Measurements from ENCODE around the gene SHOC2.

DNA sequence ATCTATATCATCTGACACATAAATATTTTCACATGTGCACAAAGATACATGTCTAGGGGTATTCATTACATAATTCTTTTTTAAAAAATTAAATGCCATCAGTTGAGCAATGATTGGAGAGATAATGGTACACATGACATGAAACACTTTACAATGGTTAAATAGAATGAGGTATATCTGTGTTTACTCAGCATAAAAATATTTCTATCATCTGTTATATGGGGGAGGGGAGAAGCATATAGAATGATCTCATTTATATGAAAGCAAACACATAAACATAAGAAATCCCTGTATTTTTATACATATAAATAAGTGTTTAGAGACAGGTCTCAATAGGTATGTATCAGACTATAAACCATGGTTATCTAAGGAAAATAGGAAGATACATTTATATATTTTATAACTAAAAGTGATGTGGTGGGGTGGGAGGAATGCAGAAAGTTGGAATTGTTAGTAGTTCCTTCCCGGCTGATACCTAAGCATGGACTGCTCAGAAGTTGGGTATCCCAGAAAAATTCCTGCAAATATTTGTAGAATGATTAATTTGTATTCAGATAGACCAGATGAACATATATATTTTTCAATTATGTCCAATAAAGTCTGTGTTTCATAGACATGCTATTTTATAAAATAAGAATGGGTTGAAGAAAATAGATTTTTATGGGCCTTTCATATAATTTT lies 75.1 kb downstream of the SHOC2 start:
- TF ChIP-seq, protein P1, sequence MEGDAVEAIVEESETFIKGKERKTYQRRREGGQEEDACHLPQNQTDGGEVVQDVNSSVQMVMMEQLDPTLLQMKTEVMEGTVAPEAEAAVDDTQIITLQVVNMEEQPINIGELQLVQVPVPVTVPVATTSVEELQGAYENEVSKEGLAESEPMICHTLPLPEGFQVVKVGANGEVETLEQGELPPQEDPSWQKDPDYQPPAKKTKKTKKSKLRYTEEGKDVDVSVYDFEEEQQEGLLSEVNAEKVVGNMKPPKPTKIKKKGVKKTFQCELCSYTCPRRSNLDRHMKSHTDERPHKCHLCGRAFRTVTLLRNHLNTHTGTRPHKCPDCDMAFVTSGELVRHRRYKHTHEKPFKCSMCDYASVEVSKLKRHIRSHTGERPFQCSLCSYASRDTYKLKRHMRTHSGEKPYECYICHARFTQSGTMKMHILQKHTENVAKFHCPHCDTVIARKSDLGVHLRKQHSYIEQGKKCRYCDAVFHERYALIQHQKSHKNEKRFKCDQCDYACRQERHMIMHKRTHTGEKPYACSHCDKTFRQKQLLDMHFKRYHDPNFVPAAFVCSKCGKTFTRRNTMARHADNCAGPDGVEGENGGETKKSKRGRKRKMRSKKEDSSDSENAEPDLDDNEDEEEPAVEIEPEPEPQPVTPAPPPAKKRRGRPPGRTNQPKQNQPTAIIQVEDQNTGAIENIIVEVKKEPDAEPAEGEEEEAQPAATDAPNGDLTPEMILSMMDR (IDR thresholded peaks at IDR 0.05) = no peak
- no peak for TF ChIP-seq POLR2AphosphoS5 (IDR thresholded peaks at IDR 0.05)
- no peak for TF ChIP-seq EP300 (IDR thresholded peaks at IDR 0.05)
